Astrocyte (in vitro differentiated cells and primary cell): ENCODE measurements around the gene CEACAM21. TPM values are rescaled to one million over a fixed set of nuclear protein-coding genes. Genes with fewer than 3 reads are reported as not detected.

Source experiments
- DNase-seq: peaks from one replicate; pipeline ENCODE4 v3.0.0-alpha.2; 2010; ENCODE audit warnings: low read depth
- FAIRE-seq: peaks from 2 replicates; lab custom pipeline; 2011; peaks lifted over from hg19 to GRCh38; lab: Jason Lieb, UNC
- H2AFZ ChIP-seq: 2 replicates; pipeline ENCODE4 v1.6.0; 2012; ENCODE audit warnings: low read depth, low read length, inconsistent platforms
- H3K27ac ChIP-seq: 2 replicates; pipeline ENCODE4 v1.5.1; 2011; ENCODE audit warnings: low read depth, low read length, inconsistent platforms
- H3K27me3 ChIP-seq: 2 replicates; pipeline ENCODE4 v1.6.0; 2011; ENCODE audit warnings: low read length, inconsistent platforms; ENCODE audit not compliant: insufficient read depth
- H3K36me3 ChIP-seq: 2 replicates; pipeline ENCODE4 v1.5.1; 2011; ENCODE audit warnings: low read length, inconsistent platforms; ENCODE audit not compliant: insufficient read depth
- H3K4me1 ChIP-seq: 2 replicates; pipeline ENCODE4 v1.5.1; 2011; ENCODE audit warnings: low read length, inconsistent platforms; ENCODE audit not compliant: insufficient read depth
- H3K4me2 ChIP-seq: 2 replicates; pipeline ENCODE4 v1.6.0; 2012; ENCODE audit warnings: low read length, inconsistent platforms
- H3K4me3 ChIP-seq: 2 replicates; pipeline ENCODE4 v1.5.1; 2011; ENCODE audit warnings: low read depth, mild to moderate bottlenecking, low read length, inconsistent platforms; ENCODE audit not compliant: insufficient read depth
- H3K79me2 ChIP-seq: 2 replicates; pipeline ENCODE4 v1.6.0; 2012; ENCODE audit warnings: mild to moderate bottlenecking, low read length, inconsistent platforms; ENCODE audit not compliant: insufficient read depth
- H3K9ac ChIP-seq: 2 replicates; pipeline ENCODE4 v1.6.0; 2012; ENCODE audit warnings: mild to moderate bottlenecking, low read length, inconsistent platforms
- H3K9me3 ChIP-seq: 2 replicates; pipeline ENCODE4 v1.5.1; 2012; ENCODE audit warnings: low read depth, mild to moderate bottlenecking, low read length, inconsistent platforms; ENCODE audit not compliant: insufficient read depth
- H4K20me1 ChIP-seq: 2 replicates; pipeline ENCODE4 v1.6.0; 2012; ENCODE audit warnings: low read length, inconsistent platforms; ENCODE audit not compliant: insufficient read depth
- H3K27ac Mint-ChIP-seq: one replicate; pipeline ENCODE4 v1.8.0; 2021; ENCODE audit warnings: mild to moderate bottlenecking, mixed read lengths; ENCODE audit not compliant: unreplicated experiment
- H3K27me3 Mint-ChIP-seq: one replicate; pipeline ENCODE4 v1.8.0; 2021; ENCODE audit warnings: low read depth, mixed read lengths; ENCODE audit not compliant: unreplicated experiment
- H3K36me3 Mint-ChIP-seq: one replicate; pipeline ENCODE4 v1.8.0; 2021; ENCODE audit warnings: low read depth, mixed read lengths; ENCODE audit not compliant: unreplicated experiment
- H3K4me1 Mint-ChIP-seq: one replicate; pipeline ENCODE4 v1.8.0; 2021; ENCODE audit warnings: low read depth, mixed read lengths; ENCODE audit not compliant: unreplicated experiment
- H3K4me3 Mint-ChIP-seq: one replicate; pipeline ENCODE4 v1.8.0; 2021; ENCODE audit warnings: mild to moderate bottlenecking, moderate library complexity, mixed read lengths; ENCODE audit not compliant: unreplicated experiment
- H3K9me3 Mint-ChIP-seq: one replicate; pipeline ENCODE4 v1.8.0; 2021; ENCODE audit warnings: mild to moderate bottlenecking, mixed read lengths; ENCODE audit not compliant: unreplicated experiment
- CTCF ChIP-seq: IDR thresholded peaks from 2 replicates; pipeline ENCODE4 v1.5.1; 2011; ENCODE audit warnings: low read depth, mild to moderate bottlenecking, inconsistent platforms, low read length, moderate library complexity; ENCODE audit not compliant: insufficient read depth
- EZH2 ChIP-seq: IDR thresholded peaks from 2 replicates; pipeline ENCODE4 v1.6.1; 2012; ENCODE audit warnings: mild to moderate bottlenecking, low read length, inconsistent platforms; ENCODE audit not compliant: insufficient read depth
- total RNA-seq: library from RNA; stranded (reverse); gene quantifications from 2 replicates; pipeline ENCODE4 v1.2.1, GENCODE V29; 2021

CEACAM21 gene
- total RNA-seq, 1 donor from 2014 or later = 2.4 TPM

- no peak for FAIRE-seq
Observed at GRCh38 chr19:41587101-41587837, 11.3 kb downstream of the CEACAM21 start.

GRCh38 chr19:41587838-41588210 is 11.9 kb downstream of the CEACAM21 start:
- H3K9me3 Mint-ChIP-seq = peaks cover 19% of the 10 kb centered on the region
- H3K4me1 Mint-ChIP-seq = no peaks in the 10 kb centered on the region
- no peak overlapping the region for H3K9ac ChIP-seq
- no peaks in the 10 kb centered on the region for H4K20me1 ChIP-seq
- DNase-seq = no peak
- H3K4me3 Mint-ChIP-seq = no peak overlapping the region
- no peak overlapping the region for H2AFZ ChIP-seq
- no peaks in the 10 kb centered on the region for H3K9me3 ChIP-seq
- H3K4me3 ChIP-seq = no peak overlapping the region
- H3K36me3 Mint-ChIP-seq = no peaks in the 10 kb centered on the region
- no peak for TF ChIP-seq EZH2
- no peak for FAIRE-seq
- H3K27me3 ChIP-seq = no peaks in the 10 kb centered on the region
- H3K27ac ChIP-seq = no peak overlapping the region
- no peaks in the 10 kb centered on the region for H3K79me2 ChIP-seq
- H3K36me3 ChIP-seq = no peaks in the 10 kb centered on the region
- peaks cover 76% of the 10 kb centered on the region for H3K27me3 Mint-ChIP-seq
- H3K4me1 ChIP-seq = no peaks in the 10 kb centered on the region
- no peak overlapping the region for H3K4me2 ChIP-seq
- H3K27ac Mint-ChIP-seq = no peak overlapping the region

More at GRCh38 chr19:41587101-41587837, 11.3 kb downstream of the CEACAM21 start:
- Histone ChIP-seq H3K9ac (no peak overlapping the region), H3K27ac (no peak overlapping the region), H3K9me3 (peaks cover 2% of the 10 kb centered on the region), H4K20me1 (no peaks in the 10 kb centered on the region), H3K36me3 (no peaks in the 10 kb centered on the region), H2AFZ (no peak overlapping the region), H3K4me3 (no peak overlapping the region), H3K27me3 (no peaks in the 10 kb centered on the region), H3K4me2 (no peak overlapping the region), H3K79me2 (no peaks in the 10 kb centered on the region), H3K4me1 (no peaks in the 10 kb centered on the region)
- H3K4me3 Mint-ChIP-seq = no peak overlapping the region
- H3K36me3 Mint-ChIP-seq = no peaks in the 10 kb centered on the region
- TF ChIP-seq EZH2 (no peak), CTCF (no peak)
- peaks cover 22% of the 10 kb centered on the region for H3K9me3 Mint-ChIP-seq
- H3K27ac Mint-ChIP-seq = no peak overlapping the region
- no peaks in the 10 kb centered on the region for H3K4me1 Mint-ChIP-seq
- peaks cover 73% of the 10 kb centered on the region for H3K27me3 Mint-ChIP-seq
- no peak for DNase-seq

GRCh38 chr19:41588497-41589209 is 12.7 kb downstream of the CEACAM21 start:
- Histone ChIP-seq H3K79me2 (no peaks in the 10 kb centered on the region), H3K4me3 (no peak overlapping the region), H3K4me1 (no peaks in the 10 kb centered on the region), H3K9me3 (no peaks in the 10 kb centered on the region), H3K9ac (no peak overlapping the region), H3K4me2 (no peak overlapping the region), H4K20me1 (no peaks in the 10 kb centered on the region), H3K27me3 (no peaks in the 10 kb centered on the region), H2AFZ (no peak overlapping the region), H3K36me3 (no peaks in the 10 kb centered on the region), H3K27ac (no peak overlapping the region)
- H3K4me3 Mint-ChIP-seq = no peak overlapping the region
- H3K36me3 Mint-ChIP-seq = no peaks in the 10 kb centered on the region
- H3K4me1 Mint-ChIP-seq = no peaks in the 10 kb centered on the region
- TF ChIP-seq EZH2 (no peak), CTCF (no peak)
- H3K27ac Mint-ChIP-seq = no peak overlapping the region
- DNase-seq (peak; percentile 10), FAIRE-seq (no peak)
- H3K27me3 Mint-ChIP-seq = peaks cover 77% of the 10 kb centered on the region
- H3K9me3 Mint-ChIP-seq = peaks cover 12% of the 10 kb centered on the region
